GM18519 (cell line): ENCODE data around the gene MYB.

ENCODE experiments used
- ATAC-seq: cut with Tn5 transposase; IDR thresholded peaks from one replicate; pipeline ENCODE4 v1.9.1; 2021; ENCODE audit warnings: mild to moderate bottlenecking, moderate library complexity; ENCODE audit not compliant: unreplicated experiment, low FRiP score

The MYB gene

DNA sequence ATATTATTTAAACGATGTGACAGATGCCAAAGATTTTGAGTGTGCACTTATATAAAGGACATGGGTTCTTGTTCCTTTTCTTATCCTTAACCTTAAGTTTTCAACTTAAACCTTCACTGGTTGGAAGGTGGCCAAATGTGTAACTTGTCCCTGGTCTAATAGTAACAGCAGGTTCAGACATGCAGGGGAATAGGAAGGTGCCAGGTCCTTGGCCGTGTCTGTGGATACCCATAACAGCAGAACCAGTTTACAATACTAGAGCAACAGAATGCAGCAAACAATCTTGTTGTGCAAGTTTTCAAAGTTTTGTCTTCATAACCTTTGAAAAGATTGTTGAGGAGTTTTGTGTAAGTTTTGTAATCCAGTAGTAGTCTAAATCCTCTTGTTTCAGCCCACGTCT lies 4.4 kb downstream of the MYB start:
- no peak for ATAC-seq

DNA sequence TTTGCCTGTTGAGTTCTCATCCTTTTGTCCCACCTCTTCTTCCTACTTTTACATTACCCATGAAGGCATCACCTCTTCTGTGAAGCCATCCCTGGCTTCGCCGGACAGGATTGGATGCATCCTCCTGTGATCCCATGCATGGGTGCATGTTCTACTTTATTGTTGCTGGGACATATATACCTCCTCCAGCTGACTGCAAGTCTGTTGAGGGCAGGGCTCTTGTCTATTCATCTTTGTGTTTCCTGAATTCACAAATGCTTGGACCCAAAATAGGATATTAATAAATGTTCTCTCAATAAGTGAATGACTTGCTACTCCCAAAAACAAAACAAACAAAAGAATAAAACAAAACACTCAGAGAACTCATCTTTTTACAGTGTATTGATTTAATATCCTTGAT lies 5.1 kb downstream of the MYB start:
- ATAC-seq, result no peak

DNA sequence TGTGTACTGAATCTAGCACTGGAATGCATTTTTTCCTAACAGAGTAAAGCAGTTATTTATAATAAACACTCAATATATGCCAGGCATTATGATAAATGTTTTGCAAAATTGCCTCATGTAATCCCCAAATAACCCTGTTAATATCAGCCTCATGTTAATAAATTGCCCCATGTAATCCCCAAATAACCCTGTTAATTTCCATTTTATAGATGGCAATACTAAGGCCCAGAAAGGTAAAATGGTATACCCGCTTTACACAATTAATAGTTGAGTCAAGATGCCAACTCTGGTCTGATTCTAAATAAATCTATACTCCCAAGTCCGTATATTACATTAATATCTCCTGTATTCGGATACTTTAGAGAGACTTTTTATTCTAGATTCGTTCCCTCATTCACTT lies 6.3 kb downstream of the MYB start:
- no peak for ATAC-seq

DNA sequence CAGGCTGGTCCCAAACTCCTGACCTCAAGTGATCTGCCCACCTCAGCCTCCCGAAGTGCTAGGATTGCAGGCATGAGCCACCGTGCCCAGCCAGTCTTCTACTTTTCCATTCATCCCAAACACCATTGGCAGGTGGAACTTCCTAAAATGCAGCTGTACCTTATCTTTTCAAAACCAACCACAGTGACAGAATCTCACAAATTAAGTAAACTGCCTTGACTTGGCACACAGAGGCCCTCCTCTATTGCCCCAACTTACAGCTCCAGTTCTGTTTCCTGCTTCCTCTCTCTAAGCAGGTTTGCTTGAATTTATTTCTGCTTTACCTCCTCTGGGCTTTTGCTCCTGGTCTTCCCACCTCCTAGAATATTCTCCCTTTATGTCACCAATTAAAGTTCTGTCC lies 7.6 kb downstream of the MYB start:
- ATAC-seq, result no peak

DNA sequence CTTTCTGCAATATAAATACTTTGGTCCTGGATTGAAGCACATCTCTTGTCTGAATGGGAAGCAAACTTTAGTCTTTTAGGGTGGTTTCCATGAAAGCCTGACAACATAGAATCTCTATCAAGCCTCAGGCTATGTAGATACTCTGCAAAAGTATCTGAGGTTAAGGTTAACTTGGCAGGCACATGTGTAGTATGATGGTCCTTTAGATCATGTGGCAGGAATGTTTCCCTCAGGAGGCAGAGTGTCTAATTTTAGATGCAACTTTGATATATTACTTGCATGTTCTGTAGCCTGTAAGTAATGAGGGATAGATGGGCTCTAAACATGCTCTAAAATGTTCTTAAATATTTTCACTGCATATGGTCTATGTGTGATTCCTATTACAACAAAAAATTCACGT lies 8.2 kb downstream of the MYB start:
- no peak for ATAC-seq

DNA sequence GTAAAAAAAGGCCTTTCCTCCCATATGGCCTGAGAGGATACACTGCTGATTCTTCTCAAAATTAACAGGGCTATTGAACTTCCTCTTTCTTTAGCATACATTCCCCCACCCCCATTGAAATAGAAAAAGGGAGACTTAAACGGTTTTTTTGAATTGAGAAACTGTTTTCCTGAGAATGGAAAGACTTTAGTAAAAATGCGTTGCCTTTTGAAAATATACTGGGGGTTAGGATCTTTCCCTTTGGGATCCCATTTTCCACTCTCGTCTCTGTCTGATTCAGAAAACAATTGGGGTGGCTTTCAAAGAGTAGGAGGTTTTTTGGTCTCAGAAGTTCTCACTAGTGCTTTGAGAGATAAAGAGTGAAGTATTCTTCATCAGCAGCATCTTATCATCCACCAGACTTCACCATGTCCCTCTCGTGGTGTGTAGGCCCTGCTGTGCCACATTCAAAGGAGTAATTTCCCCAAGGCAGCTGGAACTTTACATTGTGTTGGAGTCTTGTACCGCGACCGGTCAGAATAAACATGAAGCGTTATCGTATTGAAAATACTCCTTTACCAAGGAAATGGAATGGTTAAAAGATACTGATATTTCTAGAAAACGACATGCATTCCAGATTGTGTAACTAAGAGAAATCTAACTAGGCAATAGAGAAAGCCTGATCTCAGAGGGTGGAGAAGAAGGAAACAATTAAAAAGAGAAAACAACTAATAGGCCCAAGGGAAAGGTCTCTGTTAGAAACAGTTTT lies 10.6 kb downstream of the MYB start:
- no peak for ATAC-seq

DNA sequence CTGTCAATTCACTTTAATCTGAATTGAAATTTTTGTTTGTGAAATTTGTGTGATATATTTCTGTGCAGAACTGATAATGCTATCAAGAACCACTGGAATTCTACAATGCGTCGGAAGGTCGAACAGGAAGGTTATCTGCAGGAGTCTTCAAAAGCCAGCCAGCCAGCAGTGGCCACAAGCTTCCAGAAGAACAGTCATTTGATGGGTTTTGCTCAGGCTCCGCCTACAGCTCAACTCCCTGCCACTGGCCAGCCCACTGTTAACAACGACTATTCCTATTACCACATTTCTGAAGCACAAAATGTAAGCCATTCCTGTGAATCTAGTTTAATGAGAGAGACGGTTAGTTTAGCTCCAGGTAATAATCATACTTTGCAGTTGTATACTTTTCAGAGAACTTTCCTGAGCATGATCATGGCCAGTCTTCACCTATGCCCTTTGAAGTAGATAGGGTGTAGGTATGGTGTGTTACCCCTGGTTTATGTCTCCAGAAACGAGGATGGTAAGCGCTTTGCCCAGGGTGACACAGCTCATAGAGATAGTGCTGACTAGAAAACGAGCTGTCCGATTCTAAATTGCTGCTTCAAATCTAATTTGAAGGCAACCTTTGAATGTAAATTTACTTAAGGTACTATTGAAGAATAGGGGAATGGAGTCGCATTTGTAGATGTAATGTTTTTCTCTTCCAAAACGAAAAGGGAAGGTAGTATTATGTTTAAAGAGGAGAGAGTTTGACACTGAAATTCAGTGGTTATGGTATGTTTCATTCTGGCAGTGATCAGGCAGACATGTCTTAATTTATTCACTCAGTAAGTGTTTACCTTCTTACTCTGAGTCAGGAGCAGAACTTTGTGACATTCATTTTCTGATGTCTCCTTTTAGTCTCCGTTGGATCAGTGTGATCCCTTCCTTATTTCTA lies 11.4 kb downstream of the MYB start:
- ATAC-seq, result no peak

DNA sequence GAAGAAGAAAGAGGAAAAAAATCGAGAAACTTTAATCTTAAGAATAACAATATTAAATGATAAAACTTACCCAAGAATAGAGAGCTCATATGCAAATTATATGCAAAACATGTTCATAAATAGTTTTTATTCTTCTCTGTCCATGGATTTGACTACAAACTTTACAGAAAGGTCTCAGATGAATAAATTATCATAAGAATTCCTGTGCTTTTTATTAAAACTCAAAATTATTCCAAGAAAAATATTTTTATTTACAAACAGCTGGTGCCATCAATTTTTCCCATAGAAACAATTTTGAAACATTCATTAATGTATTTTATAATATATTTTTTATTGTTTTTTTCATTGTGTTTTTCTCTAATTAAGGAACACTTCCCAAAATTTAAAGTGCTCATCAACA lies 12.1 kb downstream of the MYB start:
- ATAC-seq, result no peak

DNA sequence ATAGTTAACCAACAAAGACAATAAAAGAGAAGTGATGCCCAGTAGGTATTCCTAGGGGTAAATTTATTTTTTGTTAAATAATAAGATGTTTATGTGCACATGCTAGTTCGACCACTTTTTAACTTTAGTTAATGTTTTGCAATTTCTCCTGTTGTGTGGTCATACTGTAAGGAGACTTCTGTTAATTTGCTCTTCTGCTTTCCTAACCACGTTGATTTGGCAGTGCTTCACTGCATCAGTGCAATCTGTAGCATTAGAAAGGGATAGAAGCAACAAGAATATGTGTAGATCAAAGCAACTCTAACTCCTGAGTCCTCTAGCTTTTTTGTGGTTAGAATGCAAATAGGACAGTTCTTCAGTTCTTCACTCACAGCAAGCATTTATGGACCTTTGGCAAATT lies 13.9 kb downstream of the MYB start:
- ATAC-seq, result no peak

DNA sequence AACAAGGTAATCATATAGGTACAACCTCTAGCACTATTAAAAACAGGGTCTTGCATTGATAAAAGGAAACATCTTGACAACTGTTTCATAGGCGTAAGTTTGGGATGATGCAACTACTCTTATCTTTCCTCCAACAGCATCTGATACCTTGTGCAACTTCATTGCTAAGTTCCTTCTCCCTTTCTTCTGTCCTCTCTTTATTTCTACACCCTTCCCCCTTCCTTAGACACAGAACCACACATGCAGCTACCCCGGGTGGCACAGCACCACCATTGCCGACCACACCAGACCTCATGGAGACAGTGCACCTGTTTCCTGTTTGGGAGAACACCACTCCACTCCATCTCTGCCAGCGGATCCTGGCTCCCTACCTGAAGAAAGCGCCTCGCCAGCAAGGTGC lies 14.4 kb downstream of the MYB start:
- ATAC-seq, result no peak

DNA sequence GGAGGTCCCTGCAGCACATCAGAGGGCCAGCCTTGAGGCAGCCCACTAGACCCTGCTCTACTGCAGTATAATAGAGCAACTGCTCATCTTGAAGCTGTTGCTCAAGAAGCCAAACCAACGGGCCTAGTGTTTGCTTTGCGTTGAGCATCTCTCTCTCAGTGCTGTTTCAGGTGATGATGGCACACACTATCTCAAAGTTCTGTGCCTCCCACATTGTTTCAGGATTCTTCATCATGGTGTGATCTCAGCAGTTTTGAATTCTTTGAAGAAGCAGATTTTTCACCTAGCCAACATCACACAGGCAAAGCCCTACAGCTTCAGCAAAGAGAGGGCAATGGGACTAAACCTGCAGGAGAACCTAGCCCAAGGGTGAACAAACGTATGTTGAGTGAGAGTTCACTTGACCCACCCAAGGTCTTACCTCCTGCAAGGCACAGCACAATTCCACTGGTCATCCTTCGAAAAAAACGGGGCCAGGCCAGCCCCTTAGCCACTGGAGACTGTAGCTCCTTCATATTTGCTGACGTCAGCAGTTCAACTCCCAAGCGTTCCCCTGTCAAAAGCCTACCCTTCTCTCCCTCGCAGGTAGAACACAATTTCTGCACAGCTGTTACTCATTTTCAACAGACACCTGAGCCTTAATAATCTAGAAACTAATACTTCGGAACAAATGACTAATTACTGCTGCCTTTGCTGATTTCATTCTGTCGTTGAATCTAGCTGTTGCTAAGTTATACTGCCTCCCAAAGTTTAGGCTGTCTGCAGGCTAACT lies 15.8 kb downstream of the MYB start:
- no peak for ATAC-seq

DNA sequence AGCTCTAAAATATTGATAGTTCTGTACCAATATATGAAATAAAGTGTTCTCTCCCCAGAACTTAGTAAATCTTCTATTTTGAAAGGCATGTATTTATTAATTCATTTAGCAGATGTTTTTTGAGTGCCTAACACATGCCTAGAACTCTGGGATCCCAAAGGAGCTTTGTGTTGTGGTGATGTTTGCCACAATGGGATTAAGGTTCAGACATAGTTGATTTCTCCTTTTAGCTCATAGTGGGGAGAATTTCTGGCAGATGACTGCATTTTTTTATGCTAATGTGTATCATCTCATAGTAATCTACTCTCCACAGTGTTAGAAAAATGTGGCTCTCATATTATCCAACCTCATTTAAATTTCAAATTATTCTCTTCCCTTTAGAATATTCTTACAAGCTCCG lies 21.7 kb downstream of the MYB start:
- no peak for ATAC-seq

DNA sequence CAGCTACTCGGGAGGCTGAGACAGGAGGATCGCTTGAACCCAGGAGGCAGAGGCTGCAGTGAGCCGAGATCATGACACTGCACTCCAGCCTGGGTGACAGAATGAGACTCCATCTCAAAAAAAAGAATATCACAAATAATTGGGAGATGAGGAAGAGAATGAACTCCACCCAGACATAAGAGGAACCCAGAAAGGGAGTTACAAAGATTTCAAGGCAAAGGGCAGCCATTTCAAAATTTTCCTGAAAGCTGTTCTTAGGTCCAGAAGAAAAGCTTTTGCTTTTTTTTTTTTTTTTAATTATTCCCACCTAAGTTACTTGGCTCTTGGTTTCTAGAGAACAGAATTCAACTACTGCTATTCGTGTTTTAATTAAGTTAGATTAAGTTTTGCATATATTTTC lies 23.8 kb downstream of the MYB start:
- no peak for ATAC-seq

DNA sequence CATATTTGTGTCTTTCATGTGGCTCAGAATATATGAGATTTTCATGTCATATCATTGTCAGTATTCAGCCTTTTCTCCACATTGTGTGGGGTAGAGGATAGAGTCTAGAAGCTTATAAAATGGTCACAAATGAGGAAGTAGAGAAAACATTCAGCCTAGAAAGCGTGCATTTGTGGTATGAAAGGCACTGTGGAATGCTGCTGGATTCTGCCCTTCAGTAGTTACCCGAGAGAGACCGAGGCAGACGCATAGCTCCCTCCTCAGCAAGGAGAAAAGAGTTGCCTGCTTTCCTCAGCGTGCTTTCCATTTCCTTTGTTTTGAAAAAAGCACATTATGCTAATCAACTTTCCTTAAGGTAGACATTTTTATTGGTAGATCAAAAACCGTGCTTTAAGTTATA lies 28.7 kb downstream of the MYB start:
- no peak for ATAC-seq

DNA sequence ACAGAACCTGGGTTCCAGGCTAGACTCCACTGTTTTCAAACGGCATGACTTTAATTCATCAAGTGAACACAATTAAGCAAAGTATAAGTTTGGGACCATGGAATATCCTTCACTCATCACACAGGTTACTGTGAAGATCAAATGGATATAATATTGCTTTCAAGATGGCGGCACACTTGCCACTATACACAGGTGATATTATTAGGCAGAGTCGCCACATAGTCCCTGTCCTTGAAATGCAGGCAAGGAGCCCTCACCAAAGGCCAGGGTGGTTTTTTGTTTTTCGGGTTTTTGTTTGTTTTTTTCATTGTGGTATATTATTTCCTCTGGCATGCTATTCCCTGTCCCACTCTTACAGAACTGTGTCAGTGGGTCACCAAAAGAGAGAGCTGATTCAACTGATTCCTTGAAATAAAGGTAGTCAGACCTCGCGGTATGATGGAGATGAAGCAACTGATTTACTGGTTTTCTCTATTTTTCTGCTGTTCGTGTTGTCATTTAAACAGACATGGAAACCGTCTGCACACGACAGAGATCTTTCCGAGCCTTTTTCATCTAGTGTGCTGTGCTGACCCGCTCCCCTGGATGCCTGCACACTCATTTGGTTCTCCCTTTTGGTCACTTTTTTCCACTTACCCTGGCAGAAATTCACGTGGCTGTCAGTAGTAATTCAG lies 29.7 kb downstream of the MYB start:
- no peak for ATAC-seq

DNA sequence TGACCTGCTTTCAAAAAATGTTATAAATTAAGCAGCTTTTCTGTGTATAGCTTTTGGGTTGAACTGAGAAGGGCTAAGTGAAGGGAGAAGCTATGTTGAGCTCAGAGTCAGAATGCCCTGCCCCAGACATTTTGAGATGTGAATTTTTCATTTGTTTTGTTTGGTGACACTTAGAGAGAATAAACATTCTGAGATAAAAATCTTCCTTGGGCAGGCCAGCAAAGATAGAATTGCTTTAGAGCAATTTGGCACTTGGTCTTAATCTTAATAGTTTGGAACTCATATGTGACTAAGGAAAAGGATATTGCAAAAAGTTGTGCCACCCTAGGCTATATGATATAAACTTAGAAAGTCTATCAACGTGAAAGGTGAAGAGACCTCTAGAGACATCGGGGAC lies 30.2 kb downstream of the MYB start:
- ATAC-seq, result no peak

DNA sequence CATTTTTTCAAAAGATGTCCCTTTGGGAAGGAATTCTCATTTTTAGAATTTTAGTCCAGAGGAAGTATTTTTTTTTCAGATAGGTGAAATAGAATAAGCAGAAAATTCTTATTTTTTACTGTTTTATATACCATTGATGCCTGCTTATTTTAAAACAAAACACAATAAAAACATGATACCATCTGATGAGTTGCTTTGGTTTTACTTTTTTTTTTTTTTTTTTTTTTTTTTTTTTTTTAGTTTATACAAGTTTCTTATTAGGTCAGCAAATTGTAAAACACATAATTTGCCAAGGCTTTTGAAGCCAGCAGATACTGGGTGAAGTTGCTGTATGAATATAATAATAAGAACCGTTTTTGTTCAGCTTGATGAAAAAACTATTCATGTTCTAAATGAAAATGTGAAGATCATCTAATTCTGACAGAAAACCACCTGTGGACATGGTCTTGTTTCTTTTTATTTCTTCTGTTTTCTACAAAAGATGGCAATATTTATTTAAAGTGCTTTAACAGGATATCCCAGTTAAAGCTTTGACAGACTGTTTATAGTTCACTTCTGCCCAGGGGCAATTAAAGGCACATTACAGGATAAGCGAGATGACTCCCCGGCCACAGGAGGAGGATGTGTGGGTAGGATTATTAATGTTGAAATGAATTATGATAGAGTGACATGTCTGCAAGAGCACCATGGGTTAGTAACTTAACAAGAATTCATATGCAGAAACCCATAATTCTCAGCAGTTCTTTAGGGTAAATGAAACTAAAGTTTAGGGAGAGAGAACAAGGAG lies 31.1 kb downstream of the MYB start:
- no peak for ATAC-seq

DNA sequence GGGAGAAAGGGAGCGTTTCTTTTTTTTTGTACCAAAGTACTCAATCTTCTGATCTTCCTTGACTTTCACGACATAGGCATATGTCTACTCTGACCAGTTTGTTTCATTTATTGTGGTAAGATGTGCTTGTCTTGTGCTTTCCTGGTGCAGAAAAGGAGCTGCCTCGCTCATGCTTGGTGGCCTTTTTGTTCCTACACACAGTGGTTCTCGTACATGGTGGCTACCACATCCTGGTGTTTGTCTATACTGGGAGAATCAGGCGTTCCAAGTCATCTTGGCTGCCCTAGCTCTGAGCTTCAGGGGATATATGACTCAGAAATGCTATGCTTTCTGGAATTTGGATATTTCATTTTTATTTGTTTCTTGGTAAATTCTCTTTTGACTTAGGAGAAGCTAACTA lies 31.8 kb downstream of the MYB start:
- no peak for ATAC-seq

DNA sequence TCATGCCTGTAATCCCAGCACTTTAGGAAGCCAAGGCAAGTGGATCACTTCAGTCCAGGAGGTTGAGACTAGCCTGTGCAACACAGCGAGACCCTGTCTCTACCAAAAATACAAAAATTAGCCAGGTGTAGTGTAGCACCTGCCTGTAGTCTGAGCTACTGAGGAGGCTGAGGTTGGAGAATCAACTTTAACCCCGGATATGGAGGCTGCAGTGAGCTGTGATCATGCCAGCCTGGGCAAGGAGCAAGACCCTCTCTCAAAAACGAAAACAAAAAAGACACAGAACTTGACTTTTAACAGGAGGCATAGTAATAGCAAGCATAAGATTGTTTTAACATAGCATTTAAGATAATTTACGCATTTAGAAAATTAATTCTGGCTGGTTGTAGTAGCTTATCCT lies 32.5 kb downstream of the MYB start:
- ATAC-seq, result no peak

DNA sequence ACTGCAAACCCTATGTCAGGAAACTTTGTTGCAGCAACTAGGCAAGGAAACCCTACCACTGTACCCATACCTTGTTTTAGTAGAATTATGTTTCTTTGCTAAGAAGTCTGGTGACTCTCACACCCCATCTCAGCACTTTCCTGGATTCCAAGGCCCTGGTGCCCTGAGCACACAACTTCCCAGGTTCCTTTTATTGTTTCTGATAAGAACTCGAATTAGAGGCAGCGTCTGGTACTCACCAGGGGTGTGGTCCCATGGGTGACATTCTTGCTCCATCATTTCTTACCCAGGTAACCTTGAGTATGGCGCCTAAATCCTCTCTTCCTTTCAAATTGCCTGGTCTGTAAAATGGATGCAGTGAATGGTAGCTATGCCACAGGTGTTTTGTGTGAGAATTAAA lies 34.1 kb downstream of the MYB start:
- ATAC-seq, result no peak
